Keratinocyte (primary cell): ENCODE measurements around the gene RICTOR. TPM values are rescaled to one million over a fixed set of nuclear protein-coding genes. Genes with fewer than 3 reads are reported as not detected.
A peak's percentile ranks its signal among the peaks of the same experiment; 100 is the strongest.

Experiments used
- DNase-seq: peaks from one replicate; pipeline ENCODE4 v3.0.0-alpha.2; 2011; ENCODE audit warnings: low read depth, missing footprints, low spot score
- FAIRE-seq: peaks from 2 replicates; lab custom pipeline; 2011; peaks lifted over from hg19 to GRCh38; lab: Jason Lieb, UNC
- H2AFZ ChIP-seq: 2 replicates; pipeline ENCODE4 v1.6.0; 2012; ENCODE audit warnings: low read length, control low read depth, inconsistent platforms; ENCODE audit not compliant: control insufficient read depth
- H3K27ac ChIP-seq: 2 replicates; pipeline ENCODE4 v1.5.1; 2011; ENCODE audit warnings: low read length; ENCODE audit not compliant: control insufficient read depth, insufficient read depth
- H3K27me3 ChIP-seq: 3 replicates; pipeline ENCODE4 v1.6.0; 2011; ENCODE audit warnings: low read length; ENCODE audit not compliant: control insufficient read depth, insufficient read depth; ENCODE audit errors: extremely low read depth
- H3K36me3 ChIP-seq, 2 experiments: 2 replicates in 1 of 2; 3 replicates in 1 of 2; pipeline ENCODE4 v1.5.1; 2011; ENCODE audit warnings: low read length in 2 of 2, mild to moderate bottlenecking in 1 of 2; ENCODE audit not compliant: control insufficient read depth in 2 of 2, insufficient read depth in 2 of 2; ENCODE audit errors: extremely low read depth in 1 of 2
- H3K4me1 ChIP-seq: 3 replicates; pipeline ENCODE4 v1.5.1; 2011; ENCODE audit warnings: low read length; ENCODE audit not compliant: control insufficient read depth, insufficient read depth; ENCODE audit errors: extremely low read depth
- H3K4me2 ChIP-seq: 3 replicates; pipeline ENCODE4 v1.6.0; 2011; ENCODE audit warnings: low read depth, low read length; ENCODE audit not compliant: control insufficient read depth, insufficient read depth; ENCODE audit errors: extremely low read depth
- H3K4me3 ChIP-seq, 3 experiments: fragments of 200-600 bp in 1 of 3; sonication (generic) in 1 of 3; 2 replicates in 2 of 3; 3 replicates in 1 of 3; pipeline ENCODE4 v1.5.1; 2011 to 2016; ENCODE audit warnings: low read length in 3 of 3, mild to moderate bottlenecking in 3 of 3, control low read depth in 2 of 3, inconsistent platforms in 1 of 3, low read depth in 1 of 3, mixed read lengths in 1 of 3, mixed run types in 1 of 3, moderate library complexity in 1 of 3; ENCODE audit not compliant: control insufficient read depth in 2 of 3, insufficient read depth in 2 of 3; ENCODE audit errors: extremely low read depth in 1 of 3
- H3K79me2 ChIP-seq: 2 replicates; pipeline ENCODE4 v1.6.0; 2012; ENCODE audit warnings: low read length; ENCODE audit not compliant: control insufficient read depth, insufficient read depth
- H3K9ac ChIP-seq: 3 replicates; pipeline ENCODE4 v1.6.0; 2011; ENCODE audit warnings: low read length; ENCODE audit not compliant: control insufficient read depth, insufficient read depth; ENCODE audit errors: extremely low read depth
- H3K9me1 ChIP-seq: 3 replicates; pipeline ENCODE4 v1.6.0; 2011; ENCODE audit warnings: low read length; ENCODE audit not compliant: control insufficient read depth, insufficient read depth; ENCODE audit errors: extremely low read depth
- H3K9me3 ChIP-seq: 2 replicates; pipeline ENCODE4 v1.5.1; 2012; ENCODE audit warnings: low read depth, low read length; ENCODE audit not compliant: control insufficient read depth
- H4K20me1 ChIP-seq: 3 replicates; pipeline ENCODE4 v1.6.0; 2011; ENCODE audit warnings: low read length; ENCODE audit not compliant: control insufficient read depth, insufficient read depth; ENCODE audit errors: extremely low read depth
- EZH2 ChIP-seq: IDR thresholded peaks from one replicate; pipeline ENCODE4 v1.6.1; 2012; ENCODE audit warnings: inconsistent platforms, mild to moderate bottlenecking, low read length, moderate library complexity
- dilution Hi-C: fragments of 300-500 bp; cut with MboI; formaldehyde crosslinking; loops from one replicate; pipeline ENCODE4 v1.7.0; 2020; ENCODE audit warnings: low sequenced_read_pairs; ENCODE audit not compliant: extremely low pct_ligation_motif_present
- polyA plus RNA-seq, 5 experiments: library from polyadenylated mRNA; depleted of rRNA in 3 of 5; stranded (reverse) in 3 of 5; stranded (forward) in 1 of 5; unstranded in 1 of 5; fragments of >200 nt; gene quantifications; 1 replicate in 1 of 5; 2 replicates in 3 of 5; 3 replicates in 1 of 5; pipeline versions ENCODE4 v1.2.1 to v1.2.3, GENCODE V29; 2011 to 2012; ENCODE audit warnings: missing spikeins in 2 of 5, low read depth in 1 of 5, low replicate concordance in 1 of 5
- TF ChIP-seq, protein P1 (sequence below), 3 experiments: IDR thresholded peaks in 1 of 3; conservative IDR thresholded peaks in 1 of 3; optimal IDR thresholded peaks in 1 of 3; 2 replicates in 2 of 3; 3 replicates in 1 of 3; pipeline versions ENCODE3 to v1.5.1; 2011; ENCODE audit warnings: low read length in 3 of 3, mild to moderate bottlenecking in 3 of 3, moderate library complexity in 2 of 3, control low read depth in 1 of 3, inconsistent platforms in 1 of 3; ENCODE audit not compliant: insufficient read depth in 2 of 3; ENCODE audit errors: extremely low read depth in 1 of 3

The RICTOR gene
- polyA plus RNA-seq, 1 donor (not counting 4 experiments of a cell fraction or from before 2014, with no cell fraction given): 11.5 TPM

DNA sequence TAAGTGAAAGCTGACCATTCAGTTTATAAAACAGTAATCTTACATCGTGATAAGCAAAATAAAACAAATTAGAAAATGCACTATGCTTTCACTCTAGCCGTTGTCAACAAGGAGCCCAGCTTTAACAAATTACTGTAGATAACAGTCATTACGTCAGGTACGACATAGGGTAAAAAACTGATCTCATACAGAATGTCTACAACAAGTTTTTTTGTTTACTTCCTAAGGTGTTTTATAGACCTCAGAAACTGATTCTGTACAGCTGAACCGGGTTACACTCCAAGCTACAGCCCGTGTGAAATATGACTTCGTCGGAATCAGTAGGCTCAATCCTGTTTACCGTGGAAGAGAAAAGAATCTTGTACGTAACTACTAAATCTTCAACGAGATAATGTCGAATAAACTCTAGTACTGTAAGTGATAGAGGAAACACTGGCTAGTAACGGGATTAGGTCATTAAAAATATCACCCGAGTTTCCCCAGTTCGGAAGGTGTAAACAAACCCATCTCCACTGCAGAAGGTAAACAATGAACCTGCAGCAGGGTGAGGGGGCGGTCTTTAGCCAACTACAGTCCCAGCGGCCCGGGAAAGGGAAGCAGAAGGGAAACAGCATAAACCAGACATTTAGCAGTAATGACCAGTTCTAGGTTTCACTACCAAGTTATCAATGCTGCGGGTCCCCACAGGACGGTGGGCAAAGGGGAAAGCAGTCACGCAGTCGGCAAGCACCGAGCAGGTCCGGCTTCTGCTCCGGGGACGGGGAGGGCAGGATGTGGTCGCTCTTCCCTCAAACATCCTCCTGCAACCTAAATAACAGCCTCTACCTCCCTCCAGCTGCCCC is 1.1 kb downstream of the RICTOR start:
- H3K4me2 ChIP-seq: peak overlapping the region; percentile 71
- no peaks in the 10 kb centered on the region for H3K9me3 ChIP-seq
- peak overlapping the region; percentile 97 for H3K9ac ChIP-seq
- peak overlapping the region; percentile 77 to 96 (median 90) for H3K4me3 ChIP-seq
- peaks cover 3% of the 10 kb centered on the region for H4K20me1 ChIP-seq
- FAIRE-seq (no peak), DNase-seq (no peak)
- peaks cover 16% of the 10 kb centered on the region for H3K4me1 ChIP-seq
- H3K79me2 ChIP-seq: peaks cover 60% of the 10 kb centered on the region
- peaks cover 2 to 9% of the 10 kb centered on the region in 2 experiments for H3K36me3 ChIP-seq
- H3K27ac ChIP-seq: peak overlapping the region; percentile 93
- dilution Hi-C loops: no loop called here
- peak overlapping the region; percentile 48 for H2AFZ ChIP-seq
- H3K9me1 ChIP-seq: no peaks in the 10 kb centered on the region
- no peaks in the 10 kb centered on the region for H3K27me3 ChIP-seq
- TF ChIP-seq, protein P1, sequence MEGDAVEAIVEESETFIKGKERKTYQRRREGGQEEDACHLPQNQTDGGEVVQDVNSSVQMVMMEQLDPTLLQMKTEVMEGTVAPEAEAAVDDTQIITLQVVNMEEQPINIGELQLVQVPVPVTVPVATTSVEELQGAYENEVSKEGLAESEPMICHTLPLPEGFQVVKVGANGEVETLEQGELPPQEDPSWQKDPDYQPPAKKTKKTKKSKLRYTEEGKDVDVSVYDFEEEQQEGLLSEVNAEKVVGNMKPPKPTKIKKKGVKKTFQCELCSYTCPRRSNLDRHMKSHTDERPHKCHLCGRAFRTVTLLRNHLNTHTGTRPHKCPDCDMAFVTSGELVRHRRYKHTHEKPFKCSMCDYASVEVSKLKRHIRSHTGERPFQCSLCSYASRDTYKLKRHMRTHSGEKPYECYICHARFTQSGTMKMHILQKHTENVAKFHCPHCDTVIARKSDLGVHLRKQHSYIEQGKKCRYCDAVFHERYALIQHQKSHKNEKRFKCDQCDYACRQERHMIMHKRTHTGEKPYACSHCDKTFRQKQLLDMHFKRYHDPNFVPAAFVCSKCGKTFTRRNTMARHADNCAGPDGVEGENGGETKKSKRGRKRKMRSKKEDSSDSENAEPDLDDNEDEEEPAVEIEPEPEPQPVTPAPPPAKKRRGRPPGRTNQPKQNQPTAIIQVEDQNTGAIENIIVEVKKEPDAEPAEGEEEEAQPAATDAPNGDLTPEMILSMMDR (optimal IDR thresholded peaks at IDR 0.05 in 1 of 3, IDR thresholded peaks at IDR 0.05 in 1 of 3, conservative IDR thresholded peaks at IDR 0.05 in 1 of 3; ENCODE audit: extremely low read depth in 1 of 3, insufficient read depth in 2 of 3, low read length in 3 of 3): no peak
- no peak for TF ChIP-seq EZH2

DNA sequence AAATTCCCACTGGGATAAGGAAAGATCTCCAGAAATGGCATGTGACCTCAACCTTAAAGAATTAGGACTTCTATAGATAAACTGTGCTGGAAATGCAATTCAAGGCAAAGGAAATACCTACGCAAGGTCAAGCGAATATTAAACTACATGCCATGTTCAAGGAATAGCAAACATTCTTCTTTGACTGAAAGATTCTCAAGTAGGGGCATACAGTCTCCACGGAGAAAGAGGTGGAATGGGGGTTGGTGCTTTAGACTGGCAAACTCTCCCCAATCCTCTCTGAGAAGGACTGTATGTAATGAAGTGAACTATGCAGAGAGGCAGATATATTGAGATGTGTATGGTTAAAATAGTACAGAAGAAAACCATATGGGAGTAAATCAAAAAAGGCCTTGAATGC is 6.1 kb downstream of the RICTOR start:
- DNase-seq: no peak
- Histone ChIP-seq H3K9ac (no peak overlapping the region), H3K9me3 (no peaks in the 10 kb centered on the region), H3K27ac (no peak overlapping the region), H4K20me1 (peaks cover 3% of the 10 kb centered on the region), H3K4me1 (peaks cover 5% of the 10 kb centered on the region), H3K4me2 (no peak overlapping the region), H3K4me3 (no peak overlapping the region), H3K36me3 (peaks cover 4 to 9% of the 10 kb centered on the region in 2 experiments), H2AFZ (no peak overlapping the region), H3K79me2 (peaks cover 95% of the 10 kb centered on the region), H3K9me1 (peaks cover 2% of the 10 kb centered on the region), H3K27me3 (no peaks in the 10 kb centered on the region)
- dilution Hi-C loops: no loop called here
- no peak for FAIRE-seq
- TF ChIP-seq EZH2: no peak
- TF ChIP-seq, protein P1 (optimal IDR thresholded peaks at IDR 0.05 in 1 of 3, IDR thresholded peaks at IDR 0.05 in 1 of 3, conservative IDR thresholded peaks at IDR 0.05 in 1 of 3; ENCODE audit: extremely low read depth in 1 of 3, insufficient read depth in 2 of 3, low read length in 3 of 3): no peak
